GM18868 (cell line): ENCODE data around the gene APRT.

Source experiments
- ATAC-seq: cut with Tn5 transposase; IDR thresholded peaks from one replicate; pipeline ENCODE4 v1.9.1; 2021; ENCODE audit warnings: mild to moderate bottlenecking, moderate library complexity; ENCODE audit not compliant: unreplicated experiment

Gene APRT

GRCh38 chr16:88842308-88842756, 30.6 kb upstream of the APRT start:
- no peak for ATAC-seq

GRCh38 chr16:88841521-88842307, 30.0 kb upstream of the APRT start:
- ATAC-seq = no peak

GRCh38 chr16:88840600-88841215, 29.0 kb upstream of the APRT start:
- ATAC-seq = no peak

- ATAC-seq = no peak
Measured at GRCh38 chr16:88839745-88840599, 28.2 kb upstream of the APRT start.

- ATAC-seq = no peak
Measured at GRCh38 chr16:88839026-88839529, 27.4 kb upstream of the APRT start.

GRCh38 chr16:88838566-88838965, 26.8 kb upstream of the APRT start:
- ATAC-seq = no peak

GRCh38 chr16:88837806-88838205, 26.1 kb upstream of the APRT start:
- no peak for ATAC-seq

GRCh38 chr16:88836791-88837190, 25.1 kb upstream of the APRT start:
- ATAC-seq = no peak

- ATAC-seq = no peak
Measured at GRCh38 chr16:88835818-88836217, 24.1 kb upstream of the APRT start.

GRCh38 chr16:88835383-88835782, 23.7 kb upstream of the APRT start:
- ATAC-seq = no peak

GRCh38 chr16:88834670-88835069, 22.9 kb upstream of the APRT start:
- no peak for ATAC-seq

- no peak for ATAC-seq
Measured at GRCh38 chr16:88833086-88833485, 21.4 kb upstream of the APRT start.

- no peak for ATAC-seq
Measured at GRCh38 chr16:88831838-88832237, 20.1 kb upstream of the APRT start.

GRCh38 chr16:88830783-88831182, 19.1 kb upstream of the APRT start:
- no peak for ATAC-seq

- no peak for ATAC-seq
Measured at GRCh38 chr16:88830258-88830657, 18.5 kb upstream of the APRT start.

- ATAC-seq = no peak
Measured at GRCh38 chr16:88828711-88829110, 17.0 kb upstream of the APRT start.

- ATAC-seq = no peak
Measured at GRCh38 chr16:88827727-88828126, 16.0 kb upstream of the APRT start.

GRCh38 chr16:88826070-88826840, 14.5 kb upstream of the APRT start:
- ATAC-seq = no peak

- no peak for ATAC-seq
Measured at GRCh38 chr16:88825146-88825545, 13.4 kb upstream of the APRT start.

- no peak for ATAC-seq
Measured at GRCh38 chr16:88824256-88825077, 12.7 kb upstream of the APRT start.
